PC-9 (cell line): ENCODE results near the gene KRT80.

Source experiments
- EZH2 ChIP-seq: fragments of 200-600 bp; sonication (generic); IDR thresholded peaks from 2 replicates; pipeline ENCODE4 v1.8.0; 2017; ENCODE audit warnings: antibody characterized with exemption, low read depth
- TF ChIP-seq, protein P1 (sequence below): fragments of 200-600 bp; sonication (generic); conservative IDR thresholded peaks from 2 replicates; pipeline ENCODE4 v1.6.1; 2017; ENCODE audit warnings: mixed run types, antibody characterized with exemption, mild to moderate bottlenecking, moderate library complexity

DNA sequence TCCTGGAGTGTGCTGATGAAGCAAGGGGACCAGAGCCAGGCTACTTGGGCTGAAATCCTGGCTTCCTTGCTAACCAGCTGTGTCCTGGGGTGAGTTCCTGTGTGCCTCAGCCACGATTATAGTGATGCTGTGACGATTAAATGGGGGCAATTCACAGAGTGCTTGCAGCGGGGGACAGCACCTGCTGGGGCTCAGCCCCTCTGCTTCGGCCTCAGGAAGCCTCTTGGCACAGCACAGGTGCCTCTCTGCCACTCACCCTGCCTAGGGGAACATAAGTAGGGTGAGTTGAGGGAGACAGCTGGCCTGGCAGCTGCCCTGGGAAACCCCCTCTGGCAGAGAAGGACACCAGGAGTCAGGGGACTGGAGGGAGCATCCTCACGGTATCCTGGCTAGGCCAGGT lies 9.4 kb downstream of the KRT80 start:
- TF ChIP-seq, protein P1, sequence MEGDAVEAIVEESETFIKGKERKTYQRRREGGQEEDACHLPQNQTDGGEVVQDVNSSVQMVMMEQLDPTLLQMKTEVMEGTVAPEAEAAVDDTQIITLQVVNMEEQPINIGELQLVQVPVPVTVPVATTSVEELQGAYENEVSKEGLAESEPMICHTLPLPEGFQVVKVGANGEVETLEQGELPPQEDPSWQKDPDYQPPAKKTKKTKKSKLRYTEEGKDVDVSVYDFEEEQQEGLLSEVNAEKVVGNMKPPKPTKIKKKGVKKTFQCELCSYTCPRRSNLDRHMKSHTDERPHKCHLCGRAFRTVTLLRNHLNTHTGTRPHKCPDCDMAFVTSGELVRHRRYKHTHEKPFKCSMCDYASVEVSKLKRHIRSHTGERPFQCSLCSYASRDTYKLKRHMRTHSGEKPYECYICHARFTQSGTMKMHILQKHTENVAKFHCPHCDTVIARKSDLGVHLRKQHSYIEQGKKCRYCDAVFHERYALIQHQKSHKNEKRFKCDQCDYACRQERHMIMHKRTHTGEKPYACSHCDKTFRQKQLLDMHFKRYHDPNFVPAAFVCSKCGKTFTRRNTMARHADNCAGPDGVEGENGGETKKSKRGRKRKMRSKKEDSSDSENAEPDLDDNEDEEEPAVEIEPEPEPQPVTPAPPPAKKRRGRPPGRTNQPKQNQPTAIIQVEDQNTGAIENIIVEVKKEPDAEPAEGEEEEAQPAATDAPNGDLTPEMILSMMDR, result no peak
- TF ChIP-seq EZH2, result no peak
